AG04449 (cell line): ENCODE results near the gene PTPA.

ENCODE experiments used
- CTCF ChIA-PET: fragments of 350-600 bp; formaldehyde crosslinking; extraction: SDS; loops from one replicate; lab custom pipeline; 2021; ENCODE audit warnings: antibody characterized with exemption; lab: Yijun Ruan, JAX
- POLR2A ChIA-PET: fragments of 400-600, 350-600 bp; formaldehyde crosslinking; extraction: SDS; loops from one replicate; lab custom pipeline; 2020; ENCODE audit warnings: antibody characterized with exemption, inconsistent platforms; lab: Yijun Ruan, JAX
- DNase-seq: peaks from one replicate; pipeline ENCODE4 v3.0.0-alpha.2; 2010; ENCODE audit warnings: low read depth, low spot score
- H3K4me3 ChIP-seq: 2 replicates; pipeline ENCODE4 v1.5.1; 2011; ENCODE audit warnings: low read depth, mild to moderate bottlenecking, control low read depth, low read length
- TF ChIP-seq, protein P1 (sequence below): IDR thresholded peaks from one replicate; pipeline ENCODE4 v1.5.1; 2011; ENCODE audit warnings: mild to moderate bottlenecking, moderate library complexity, low read length, control low read depth, inconsistent platforms; ENCODE audit not compliant: insufficient read depth; ENCODE audit errors: missing control alignments

Gene PTPA

DNA sequence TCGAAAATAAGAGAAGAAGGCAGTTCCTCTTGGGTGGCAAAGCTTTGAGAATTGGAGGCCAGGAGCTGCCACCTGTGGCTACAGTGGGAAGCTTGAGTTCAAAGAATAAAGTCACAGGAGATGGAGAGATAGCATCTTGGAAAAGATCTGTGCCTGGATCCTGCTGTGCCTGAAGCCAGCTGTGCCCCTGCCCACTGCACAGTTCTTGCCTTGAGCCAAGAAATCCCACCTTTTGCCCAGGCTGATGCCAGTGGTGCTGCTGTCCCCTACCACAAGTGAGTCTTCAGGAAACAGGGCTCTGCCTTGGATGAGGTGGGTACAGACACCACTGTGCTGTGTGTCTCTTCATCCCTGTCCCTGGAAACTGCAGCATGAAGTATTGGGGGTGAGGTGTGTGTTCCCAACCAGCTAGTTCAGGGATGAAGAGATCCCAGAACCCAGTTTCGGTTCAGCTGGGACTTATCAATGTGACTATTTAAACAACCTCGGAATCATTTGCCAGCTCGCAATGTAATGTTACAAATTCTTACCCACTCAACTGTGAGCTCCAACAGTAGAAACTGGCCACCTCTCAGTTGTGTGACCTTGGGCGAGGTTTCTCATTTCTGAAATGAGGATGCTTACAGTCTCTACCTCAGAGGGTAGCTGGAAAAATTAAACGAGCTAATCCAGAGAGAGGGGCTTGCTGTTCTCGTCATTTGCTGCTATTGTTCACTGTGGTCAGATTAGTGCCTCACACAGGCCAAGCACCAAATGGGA lies 61.0 kb downstream of the PTPA start:
- TF ChIP-seq, protein P1, sequence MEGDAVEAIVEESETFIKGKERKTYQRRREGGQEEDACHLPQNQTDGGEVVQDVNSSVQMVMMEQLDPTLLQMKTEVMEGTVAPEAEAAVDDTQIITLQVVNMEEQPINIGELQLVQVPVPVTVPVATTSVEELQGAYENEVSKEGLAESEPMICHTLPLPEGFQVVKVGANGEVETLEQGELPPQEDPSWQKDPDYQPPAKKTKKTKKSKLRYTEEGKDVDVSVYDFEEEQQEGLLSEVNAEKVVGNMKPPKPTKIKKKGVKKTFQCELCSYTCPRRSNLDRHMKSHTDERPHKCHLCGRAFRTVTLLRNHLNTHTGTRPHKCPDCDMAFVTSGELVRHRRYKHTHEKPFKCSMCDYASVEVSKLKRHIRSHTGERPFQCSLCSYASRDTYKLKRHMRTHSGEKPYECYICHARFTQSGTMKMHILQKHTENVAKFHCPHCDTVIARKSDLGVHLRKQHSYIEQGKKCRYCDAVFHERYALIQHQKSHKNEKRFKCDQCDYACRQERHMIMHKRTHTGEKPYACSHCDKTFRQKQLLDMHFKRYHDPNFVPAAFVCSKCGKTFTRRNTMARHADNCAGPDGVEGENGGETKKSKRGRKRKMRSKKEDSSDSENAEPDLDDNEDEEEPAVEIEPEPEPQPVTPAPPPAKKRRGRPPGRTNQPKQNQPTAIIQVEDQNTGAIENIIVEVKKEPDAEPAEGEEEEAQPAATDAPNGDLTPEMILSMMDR: no peak
- ChIA-PET POLR2A (interaction anchor here (0.7 to 9.1 kb wide), 7 partner anchors 31 to 424 kb away, joined by 3 to 233 read pairs (median 6); no protein-coding TSS in a partner anchor), CTCF (interaction anchor here (0.6 to 15.2 kb wide), 23 partner anchors 10 to 452 kb away, joined by 3 to 345 read pairs (median 10); partner anchors contain the start of gene C9orf50)
- H3K4me3 ChIP-seq: no peak overlapping the region
- no peak for DNase-seq

DNA sequence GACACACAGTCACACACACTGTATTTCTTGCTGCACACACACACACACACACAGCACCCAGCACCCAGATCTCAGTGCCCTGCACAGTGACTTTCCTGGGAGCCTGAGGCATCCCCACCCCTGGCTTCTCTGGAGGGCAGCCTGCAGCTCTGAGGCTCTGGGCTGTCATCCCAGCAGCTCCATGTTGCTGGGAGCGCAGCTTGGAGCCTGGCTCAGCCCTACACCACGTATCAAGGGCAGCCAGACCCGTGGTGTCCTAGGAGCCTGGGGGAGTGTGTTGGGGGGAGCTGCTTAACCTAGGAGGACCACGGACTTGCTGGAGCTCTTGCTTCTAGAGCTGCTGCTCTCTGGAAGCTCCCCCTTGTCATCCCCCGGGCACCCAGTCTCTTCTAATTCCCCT lies 61.6 kb downstream of the PTPA start:
- no peak overlapping the region for H3K4me3 ChIP-seq
- ChIA-PET POLR2A (interaction anchor here (0.6 to 9.1 kb wide), 11 partner anchors 8 to 424 kb away, joined by 3 to 233 read pairs (median 7); no protein-coding TSS in a partner anchor), CTCF (interaction anchor here (0.8 to 15.2 kb wide), 27 partner anchors 11 to 887 kb away, joined by 3 to 345 read pairs (median 10); no protein-coding TSS in a partner anchor)
- TF ChIP-seq, protein P1: no peak
- no peak for DNase-seq

DNA sequence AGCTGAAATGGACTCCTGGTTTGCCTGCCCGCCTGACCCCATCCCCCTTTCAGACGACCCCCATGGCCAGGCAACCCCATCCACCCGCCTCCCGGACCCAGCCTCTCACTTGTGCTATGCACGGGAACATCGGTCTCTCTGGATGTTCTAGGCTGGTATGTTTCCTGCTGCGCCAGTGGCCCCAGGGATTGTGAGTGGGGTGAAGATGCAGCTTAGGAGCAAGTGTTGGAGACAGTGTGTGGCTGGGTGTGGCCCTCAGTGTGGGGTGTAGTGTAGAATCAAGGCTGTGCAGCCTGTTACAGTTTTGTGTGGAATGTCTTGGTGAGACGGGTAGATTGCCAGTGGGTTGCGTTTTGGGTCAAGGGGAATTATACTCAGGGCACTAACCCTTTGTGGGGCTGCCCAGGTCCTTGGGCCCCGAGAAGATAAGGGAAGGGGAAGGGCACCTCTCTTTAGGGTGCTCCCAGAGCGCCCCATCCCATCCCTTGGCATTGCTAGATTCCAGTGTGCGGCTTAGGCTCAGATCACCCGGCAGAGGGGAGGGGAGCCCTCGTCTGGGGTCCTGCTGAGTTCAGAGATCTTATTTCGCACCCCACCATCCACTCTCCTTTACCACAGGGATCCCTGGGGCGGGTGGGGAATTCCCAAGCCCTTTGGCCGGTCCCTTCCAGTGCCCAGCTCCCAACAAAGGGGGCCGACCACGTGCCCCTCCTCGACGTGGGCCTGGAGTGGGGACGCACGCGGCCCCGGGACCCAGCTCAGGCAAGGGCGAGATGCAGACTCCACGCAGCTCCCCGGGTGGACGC lies 62.3 kb downstream of the PTPA start:
- no peak for DNase-seq
- CTCF ChIA-PET: interaction anchor here (0.6 to 15.2 kb wide), 53 partner anchors 10 to 886 kb away, joined by 3 to 345 read pairs (median 6); no protein-coding TSS in a partner anchor
- TF ChIP-seq, protein P1: no peak
- peak overlapping the region; percentile 42 for H3K4me3 ChIP-seq
- POLR2A ChIA-PET: interaction anchor here (0.6 to 9.1 kb wide), 20 partner anchors 7 to 523 kb away, joined by 3 to 233 read pairs (median 4); partner anchors contain the start of gene NTMT1

DNA sequence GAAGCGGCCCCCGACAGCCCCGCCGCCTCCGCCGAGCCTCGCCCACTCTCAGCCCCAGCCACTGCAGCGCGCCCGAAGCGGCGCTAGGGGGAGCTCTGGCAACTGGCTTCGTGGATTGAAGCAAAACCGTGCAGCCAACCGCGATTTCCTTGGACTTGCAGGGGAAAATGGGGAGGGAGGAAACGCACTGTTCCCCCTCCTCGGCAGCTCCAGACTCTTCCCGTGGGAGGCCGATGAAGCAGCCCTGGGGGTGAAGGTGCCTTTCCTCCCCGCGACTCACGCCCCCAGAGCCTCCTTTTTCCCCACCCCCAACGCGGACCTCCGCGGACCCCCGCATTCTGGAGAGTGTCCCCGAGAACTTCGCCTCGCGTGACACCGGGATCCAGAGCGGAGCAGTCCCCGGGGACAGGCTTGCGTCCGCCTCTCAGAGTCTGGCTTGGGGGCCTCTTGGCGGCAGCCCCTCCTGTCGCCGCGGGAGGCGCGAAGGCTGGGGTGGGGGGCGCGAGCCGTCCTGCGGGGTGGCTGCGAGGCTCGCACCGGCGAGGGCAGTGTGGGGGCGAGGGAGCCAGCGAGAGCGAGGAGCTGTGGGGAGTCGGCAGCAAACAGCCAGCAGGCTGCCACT lies 63.0 kb downstream of the PTPA start:
- ChIA-PET POLR2A (interaction anchor here (0.7 to 9.1 kb wide), 22 partner anchors 8 to 523 kb away, joined by 3 to 233 read pairs (median 4); partner anchors contain the start of genes CRAT, NTMT1 and PTPA), CTCF (interaction anchor here (0.5 to 15.2 kb wide), 52 partner anchors 8 to 451 kb away, joined by 3 to 345 read pairs (median 6); no protein-coding TSS in a partner anchor)
- peak overlapping the region; percentile 94 for H3K4me3 ChIP-seq
- no peak for DNase-seq
- TF ChIP-seq, protein P1: peak; percentile 97

DNA sequence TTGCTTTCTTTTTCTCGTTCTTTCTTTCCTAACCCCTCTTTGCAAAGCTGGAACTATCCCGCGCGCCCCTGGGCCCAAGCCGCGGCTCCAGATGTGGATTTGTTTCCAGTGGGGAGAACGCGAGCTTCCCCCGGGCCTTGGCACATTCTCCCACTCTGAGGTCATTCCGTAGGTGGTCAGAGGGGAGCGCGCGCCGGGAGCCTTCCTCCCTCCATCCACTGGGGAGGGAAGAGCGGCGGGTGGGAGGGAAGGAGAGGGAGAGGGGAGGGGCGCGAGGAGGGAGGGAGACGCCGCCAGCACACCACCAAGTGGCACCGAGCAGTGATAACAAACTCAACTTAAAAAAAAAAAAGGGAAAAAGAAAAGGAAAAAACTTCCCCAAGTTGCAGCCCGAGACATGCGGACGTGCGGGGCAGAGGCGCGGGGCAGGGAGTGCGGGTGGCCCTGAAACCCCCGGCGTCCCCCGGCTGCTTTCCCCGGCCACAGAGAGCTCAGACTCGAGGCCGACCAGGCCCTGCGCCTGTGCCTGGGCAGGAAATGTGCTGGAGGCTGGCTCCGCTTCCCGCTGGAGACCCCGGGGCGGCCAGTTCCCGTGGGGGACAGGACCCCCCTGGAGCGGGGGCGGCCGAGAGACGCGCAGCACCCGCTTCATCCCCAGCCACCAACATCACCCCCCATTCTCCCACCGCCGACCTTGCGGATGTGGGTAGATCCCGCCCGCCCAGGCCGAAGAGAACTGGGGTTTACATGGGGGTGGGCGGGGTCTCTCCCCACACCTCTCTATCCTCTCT lies 63.7 kb downstream of the PTPA start:
- TF ChIP-seq, protein P1: peak; percentile 4
- peak overlapping the region; percentile 94 for H3K4me3 ChIP-seq
- ChIA-PET CTCF (interaction anchor here (0.5 to 15.2 kb wide), 37 partner anchors 9 to 450 kb away, joined by 3 to 345 read pairs (median 9); no protein-coding TSS in a partner anchor), POLR2A (interaction anchor here (0.7 to 9.1 kb wide), 21 partner anchors 9 to 522 kb away, joined by 3 to 233 read pairs (median 4); partner anchors contain the start of genes CRAT, NTMT1 and PTPA)
- peak; percentile 66 for DNase-seq
